Measurements from ENCODE around the gene EIF4E2.

GRCh38 chr2:232501331-232501771 is 49.1 kb upstream of the EIF4E2 start:
- TF ChIP-seq, protein P1, sequence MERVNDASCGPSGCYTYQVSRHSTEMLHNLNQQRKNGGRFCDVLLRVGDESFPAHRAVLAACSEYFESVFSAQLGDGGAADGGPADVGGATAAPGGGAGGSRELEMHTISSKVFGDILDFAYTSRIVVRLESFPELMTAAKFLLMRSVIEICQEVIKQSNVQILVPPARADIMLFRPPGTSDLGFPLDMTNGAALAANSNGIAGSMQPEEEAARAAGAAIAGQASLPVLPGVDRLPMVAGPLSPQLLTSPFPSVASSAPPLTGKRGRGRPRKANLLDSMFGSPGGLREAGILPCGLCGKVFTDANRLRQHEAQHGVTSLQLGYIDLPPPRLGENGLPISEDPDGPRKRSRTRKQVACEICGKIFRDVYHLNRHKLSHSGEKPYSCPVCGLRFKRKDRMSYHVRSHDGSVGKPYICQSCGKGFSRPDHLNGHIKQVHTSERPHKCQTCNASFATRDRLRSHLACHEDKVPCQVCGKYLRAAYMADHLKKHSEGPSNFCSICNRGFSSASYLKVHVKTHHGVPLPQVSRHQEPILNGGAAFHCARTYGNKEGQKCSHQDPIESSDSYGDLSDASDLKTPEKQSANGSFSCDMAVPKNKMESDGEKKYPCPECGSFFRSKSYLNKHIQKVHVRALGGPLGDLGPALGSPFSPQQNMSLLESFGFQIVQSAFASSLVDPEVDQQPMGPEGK (CRISPR knock-in tag; IDR thresholded peaks at IDR 0.05; ENCODE audit: borderline replicate concordance), result no peak
- TF ChIP-seq, protein P2, sequence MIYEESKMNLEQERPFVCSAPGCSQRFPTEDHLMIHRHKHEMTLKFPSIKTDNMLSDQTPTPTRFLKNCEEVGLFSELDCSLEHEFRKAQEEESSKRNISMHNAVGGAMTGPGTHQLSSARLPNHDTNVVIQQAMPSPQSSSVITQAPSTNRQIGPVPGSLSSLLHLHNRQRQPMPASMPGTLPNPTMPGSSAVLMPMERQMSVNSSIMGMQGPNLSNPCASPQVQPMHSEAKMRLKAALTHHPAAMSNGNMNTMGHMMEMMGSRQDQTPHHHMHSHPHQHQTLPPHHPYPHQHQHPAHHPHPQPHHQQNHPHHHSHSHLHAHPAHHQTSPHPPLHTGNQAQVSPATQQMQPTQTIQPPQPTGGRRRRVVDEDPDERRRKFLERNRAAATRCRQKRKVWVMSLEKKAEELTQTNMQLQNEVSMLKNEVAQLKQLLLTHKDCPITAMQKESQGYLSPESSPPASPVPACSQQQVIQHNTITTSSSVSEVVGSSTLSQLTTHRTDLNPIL (CRISPR knock-in tag; IDR thresholded peaks at IDR 0.05; ENCODE audit: low read depth), result no peak
- TF ChIP-seq ZC3H10 (CRISPR knock-in tag; IDR thresholded peaks at IDR 0.05) (no peak), ZFP3 (CRISPR knock-in tag; IDR thresholded peaks at IDR 0.05) (no peak), ZNF8 (CRISPR knock-in tag; IDR thresholded peaks at IDR 0.05) (no peak), CSDC2 (CRISPR knock-in tag; IDR thresholded peaks at IDR 0.05) (no peak), ZNF565 (CRISPR knock-in tag; conservative IDR thresholded peaks at IDR 0.05; ENCODE audit: low read depth) (no peak), TCF4 (CRISPR knock-in tag; IDR thresholded peaks at IDR 0.05; ENCODE audit: borderline replicate concordance) (no peak), ZFP30 (CRISPR knock-in tag; IDR thresholded peaks at IDR 0.05) (no peak), GLIS3 (CRISPR knock-in tag; IDR thresholded peaks at IDR 0.05) (no peak)
- TF ChIP-seq, protein P3, sequence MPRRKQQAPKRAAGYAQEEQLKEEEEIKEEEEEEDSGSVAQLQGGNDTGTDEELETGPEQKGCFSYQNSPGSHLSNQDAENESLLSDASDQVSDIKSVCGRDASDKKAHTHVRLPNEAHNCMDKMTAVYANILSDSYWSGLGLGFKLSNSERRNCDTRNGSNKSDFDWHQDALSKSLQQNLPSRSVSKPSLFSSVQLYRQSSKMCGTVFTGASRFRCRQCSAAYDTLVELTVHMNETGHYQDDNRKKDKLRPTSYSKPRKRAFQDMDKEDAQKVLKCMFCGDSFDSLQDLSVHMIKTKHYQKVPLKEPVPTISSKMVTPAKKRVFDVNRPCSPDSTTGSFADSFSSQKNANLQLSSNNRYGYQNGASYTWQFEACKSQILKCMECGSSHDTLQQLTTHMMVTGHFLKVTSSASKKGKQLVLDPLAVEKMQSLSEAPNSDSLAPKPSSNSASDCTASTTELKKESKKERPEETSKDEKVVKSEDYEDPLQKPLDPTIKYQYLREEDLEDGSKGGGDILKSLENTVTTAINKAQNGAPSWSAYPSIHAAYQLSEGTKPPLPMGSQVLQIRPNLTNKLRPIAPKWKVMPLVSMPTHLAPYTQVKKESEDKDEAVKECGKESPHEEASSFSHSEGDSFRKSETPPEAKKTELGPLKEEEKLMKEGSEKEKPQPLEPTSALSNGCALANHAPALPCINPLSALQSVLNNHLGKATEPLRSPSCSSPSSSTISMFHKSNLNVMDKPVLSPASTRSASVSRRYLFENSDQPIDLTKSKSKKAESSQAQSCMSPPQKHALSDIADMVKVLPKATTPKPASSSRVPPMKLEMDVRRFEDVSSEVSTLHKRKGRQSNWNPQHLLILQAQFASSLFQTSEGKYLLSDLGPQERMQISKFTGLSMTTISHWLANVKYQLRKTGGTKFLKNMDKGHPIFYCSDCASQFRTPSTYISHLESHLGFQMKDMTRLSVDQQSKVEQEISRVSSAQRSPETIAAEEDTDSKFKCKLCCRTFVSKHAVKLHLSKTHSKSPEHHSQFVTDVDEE (CRISPR knock-in tag; IDR thresholded peaks at IDR 0.05), result no peak
